K562 (cell line): ENCODE measurements around the gene PKHD1. TPM values are rescaled to one million over a fixed set of nuclear protein-coding genes. Genes with fewer than 3 reads are reported as not detected.

Experiments used
- ATAC-seq: fragments of 200-7000 bp; cut with Tn5 transposase; 3 replicates; pipeline ENCODE4 v1.9.1; 2020; ENCODE audit warnings: moderate library complexity
- BruUV-seq: library from RNA; stranded (reverse); fragments of 400-500 nt; replicated peaks from 2 replicates; lab custom pipeline; 2021; lab: Mats Ljungman, UMichigan
- CTCF ChIA-PET: fragments of 300-600 bp; formaldehyde crosslinking; extraction: SDS; loops from one replicate; lab custom pipeline; 2021; ENCODE audit warnings: low intra/inter-chr PET ratio; lab: Yijun Ruan, JAX
- POLR2A ChIA-PET: fragments of 300-600, 350-650 bp; sonication (Branson Sonifier 250); formaldehyde crosslinking; extraction: SDS; loops from one replicate; lab custom pipeline; 2021; ENCODE audit warnings: antibody characterized with exemption, inconsistent platforms; lab: Yijun Ruan, JAX
- DNase-seq, 4 experiments: peaks; one replicate each; pipeline versions ENCODE4 v3.0.0 to v3.0.0-alpha.2; 2011 to 2018; ENCODE audit warnings: low spot score in 3 of 4, mixed read lengths in 3 of 4; ENCODE audit errors: extremely low read depth in 1 of 4
- FAIRE-seq: peaks from 2 replicates; lab custom pipeline; 2011; peaks lifted over from hg19 to GRCh38; lab: Jason Lieb, UNC
- H2AFZ ChIP-seq: 2 replicates; pipeline ENCODE4 v1.6.0; 2011; ENCODE audit warnings: low read depth, low read length, control low read depth, inconsistent platforms
- H3K27ac ChIP-seq: fragments of 200-600 bp; 3 replicates; pipeline ENCODE4 v1.8.0; 2011; ENCODE audit warnings: low read depth, mild to moderate bottlenecking, control low read depth, inconsistent platforms, low read length, moderate library complexity, mixed read lengths; ENCODE audit errors: extremely low read depth
- H3K27me3 ChIP-seq, 2 experiments: fragments of 300-600 bp in 1 of 2; 2 replicates in 1 of 2; 3 replicates in 1 of 2; pipeline versions ENCODE4 v1.6.0 to v1.8.0; 2011; ENCODE audit warnings: inconsistent platforms in 2 of 2, low read length in 2 of 2, mild to moderate bottlenecking in 1 of 2, mixed read lengths in 1 of 2, moderate library complexity in 1 of 2; ENCODE audit not compliant: control insufficient read depth in 2 of 2, insufficient read depth in 2 of 2
- H3K36me3 ChIP-seq: fragments of 300-600 bp; 3 replicates; pipeline ENCODE4 v1.8.0; 2011; ENCODE audit warnings: mild to moderate bottlenecking, low read length, inconsistent platforms; ENCODE audit not compliant: control insufficient read depth, insufficient read depth
- H3K4me1 ChIP-seq, 2 experiments: fragments of 200-600 bp in 1 of 2; replicated peaks in 1 of 2; 2 replicates in 1 of 2; 3 replicates in 1 of 2; pipeline versions ENCODE4 v1.5.1 to v1.8.0; 2011; ENCODE audit warnings: inconsistent platforms in 2 of 2, low read length in 2 of 2, mild to moderate bottlenecking in 1 of 2, mixed read lengths in 1 of 2, moderate library complexity in 1 of 2; ENCODE audit not compliant: control insufficient read depth in 2 of 2, insufficient read depth in 2 of 2
- H3K4me2 ChIP-seq: 2 replicates; pipeline ENCODE4 v1.6.1; 2011; ENCODE audit warnings: low read length, control low read depth, inconsistent platforms, mixed read lengths; ENCODE audit not compliant: insufficient read depth
- H3K4me3 ChIP-seq: fragments of 200-600 bp; sonication (generic), shearing (Covaris generic); 2 replicates; pipeline ENCODE4 v1.5.1; 2016; ENCODE audit warnings: control low read depth, inconsistent platforms
- H3K79me2 ChIP-seq: fragments of 200-600 bp; 3 replicates; pipeline ENCODE4 v1.8.0; 2011; ENCODE audit warnings: low read length, inconsistent platforms; ENCODE audit not compliant: control insufficient read depth, insufficient read depth
- H3K9ac ChIP-seq, 2 experiments: 2 replicates each; pipeline versions ENCODE4 v1.6.0 to v1.6.1; 2011; ENCODE audit warnings: low read depth in 2 of 2, low read length in 2 of 2, control low read depth in 1 of 2, inconsistent platforms in 1 of 2, mild to moderate bottlenecking in 1 of 2, mixed read lengths in 1 of 2; ENCODE audit not compliant: insufficient read depth in 1 of 2
- H3K9me1 ChIP-seq: one replicate; pipeline ENCODE4 v1.6.0; 2011; ENCODE audit warnings: inconsistent platforms, mild to moderate bottlenecking, low read length, moderate library complexity; ENCODE audit not compliant: control insufficient read depth, insufficient read depth
- H3K9me3 ChIP-seq: replicated peaks from 2 replicates; pipeline ENCODE4 v1.5.1; 2011; ENCODE audit warnings: low read depth, low read length, inconsistent platforms; ENCODE audit not compliant: control insufficient read depth, insufficient read depth
- H4K20me1 ChIP-seq: replicated peaks from 2 replicates; pipeline ENCODE4 v1.6.1; 2011; ENCODE audit warnings: low read length, inconsistent platforms, mixed read lengths; ENCODE audit not compliant: control insufficient read depth, insufficient read depth
- CBX3 ChIP-seq, 2 experiments: IDR thresholded peaks; 1 replicate in 1 of 2; 2 replicates in 1 of 2; pipeline ENCODE4 v1.6.1; 2012; ENCODE audit warnings: inconsistent platforms in 2 of 2, low read length in 2 of 2, borderline replicate concordance in 1 of 2, control low read depth in 1 of 2
- CCNT2 ChIP-seq: IDR thresholded peaks from 2 replicates; pipeline ENCODE4 v1.6.1; 2011; ENCODE audit warnings: borderline replicate concordance, low read depth, mild to moderate bottlenecking, moderate library complexity, mixed read lengths, low read length; ENCODE audit not compliant: insufficient read length; ENCODE audit errors: extremely low read depth
- ETV5 ChIP-seq: sonication (generic); formaldehyde crosslinking; IDR thresholded peaks from 2 replicates; pipeline ENCODE4 v1.4.0; 2020; ENCODE audit warnings: low read depth, mild to moderate bottlenecking, missing genetic modification reagents
- MXI1 ChIP-seq: IDR thresholded peaks from 2 replicates; pipeline ENCODE4 v1.6.1; 2011; ENCODE audit warnings: low read depth, mild to moderate bottlenecking, improper control_type of control experiment, low read length
- NCOA2 ChIP-seq, 2 experiments: fragments of 450-650 bp; IDR thresholded peaks; 2 replicates each; pipeline ENCODE4 v1.6.1; 2018; ENCODE audit warnings: mild to moderate bottlenecking in 2 of 2, moderate library complexity in 1 of 2; ENCODE audit not compliant: partially characterized antibody in 2 of 2
- PATZ1 ChIP-seq: fragments of 250-450 bp; sonication (Bioruptor Pico); IDR thresholded peaks from 2 replicates; pipeline ENCODE4 v1.5.0; 2020; ENCODE audit warnings: mild to moderate bottlenecking, borderline replicate concordance
- RBM14 ChIP-seq: fragments of 200-400 bp; formaldehyde crosslinking; IDR thresholded peaks from 2 replicates; pipeline ENCODE4 v1.6.1; 2018; ENCODE audit warnings: low read depth, mild to moderate bottlenecking, low read length, moderate library complexity, borderline replicate concordance; ENCODE audit not compliant: insufficient read depth
- RFX1 ChIP-seq: fragments of 450-650 bp; IDR thresholded peaks from 2 replicates; pipeline ENCODE4 v1.6.1; 2016; ENCODE audit warnings: mild to moderate bottlenecking, moderate library complexity
- TBL1XR1 ChIP-seq, 2 experiments: IDR thresholded peaks; 2 replicates each; pipeline ENCODE4 v1.6.1; 2012; ENCODE audit warnings: improper control_type of control experiment in 2 of 2, low read length in 2 of 2, mild to moderate bottlenecking in 1 of 2
- ZFPM2 ChIP-seq: fragments of 250-450 bp; sonication (Bioruptor Pico); IDR thresholded peaks from 2 replicates; pipeline ENCODE4 v1.5.1; 2022; ENCODE audit warnings: mild to moderate bottlenecking
- WGBS: fragments of 100-300 bp; shearing (Covaris generic); methylation state at CpG from one replicate; pipeline ENCODE4 v1.1.6; 2016; ENCODE audit warnings: low coverage, mixed read lengths; ENCODE audit not compliant: insufficient coverage; ENCODE audit errors: missing lambda C conversion rate; 5-methylcytosine and 5-hydroxymethylcytosine counted together
- in situ Hi-C: fragments of 300-500 bp; cut with MboI; formaldehyde crosslinking; loops from 4 replicates; pipeline ENCODE4 v1.15.0; 2018; ENCODE audit warnings: inconsistent platforms, mixed read lengths
- intact Hi-C: fragments of 100-400 bp; cut with micrococcal nuclease; formaldehyde crosslinking; loops from 2 replicates; pipeline ENCODE4 v1.14.2; 2022
- polyA plus RNA-seq, 8 experiments: library from polyadenylated mRNA; depleted of rRNA in 4 of 8; stranded (reverse) in 5 of 8; unstranded in 3 of 8; fragments of >200 nt; fragmentation: Nextera tagmentation in 2 of 8; fragmentation: Illumina TruSeq in 1 of 8; extraction: Ambion mirVana in 2 of 8; extraction: Trizol in 1 of 8; gene quantifications; 2 replicates each; pipeline versions ENCODE4 v1.2.1 to v1.2.3, GENCODE V29; 2011 to 2014; ENCODE audit warnings: inconsistent platforms in 1 of 8, missing spikeins in 1 of 8
- total RNA-seq, 7 experiments: library from RNA; depleted of rRNA in 6 of 7; stranded (reverse); fragments of >200 nt in 6 of 7; fragmentation: Illumina TruSeq in 2 of 7; extraction: Trizol in 2 of 7; gene quantifications; 2 replicates each; pipeline versions ENCODE4 v1.2.1 to v1.2.3, GENCODE V29; 2011 to 2021; ENCODE audit warnings: low replicate concordance in 1 of 7
- TF ChIP-seq, protein P1 (sequence below): fragments of 450-650 bp; formaldehyde crosslinking; IDR thresholded peaks from 2 replicates; pipeline ENCODE4 v1.4.0; 2020; ENCODE audit warnings: mild to moderate bottlenecking, moderate library complexity
- TF ChIP-seq, protein P2 (sequence below): sonication (generic); formaldehyde crosslinking; IDR thresholded peaks from 2 replicates; pipeline ENCODE4 v1.8.0; 2022; ENCODE audit warnings: mild to moderate bottlenecking, missing genetic modification reagents, borderline replicate concordance
- TF ChIP-seq, protein P3 (sequence below): fragments of 450-650 bp; formaldehyde crosslinking; IDR thresholded peaks from 2 replicates; pipeline ENCODE4 v1.4.0; 2022; ENCODE audit warnings: mild to moderate bottlenecking, moderate library complexity

Gene PKHD1
- total and polyA plus RNA-seq, 9 of the 15 experiments (the other 6 are each of a cell fraction or from before 2014, with no cell fraction given) = 0.01 to 0.04 (median 0.01) TPM; not detected in 6

DNA sequence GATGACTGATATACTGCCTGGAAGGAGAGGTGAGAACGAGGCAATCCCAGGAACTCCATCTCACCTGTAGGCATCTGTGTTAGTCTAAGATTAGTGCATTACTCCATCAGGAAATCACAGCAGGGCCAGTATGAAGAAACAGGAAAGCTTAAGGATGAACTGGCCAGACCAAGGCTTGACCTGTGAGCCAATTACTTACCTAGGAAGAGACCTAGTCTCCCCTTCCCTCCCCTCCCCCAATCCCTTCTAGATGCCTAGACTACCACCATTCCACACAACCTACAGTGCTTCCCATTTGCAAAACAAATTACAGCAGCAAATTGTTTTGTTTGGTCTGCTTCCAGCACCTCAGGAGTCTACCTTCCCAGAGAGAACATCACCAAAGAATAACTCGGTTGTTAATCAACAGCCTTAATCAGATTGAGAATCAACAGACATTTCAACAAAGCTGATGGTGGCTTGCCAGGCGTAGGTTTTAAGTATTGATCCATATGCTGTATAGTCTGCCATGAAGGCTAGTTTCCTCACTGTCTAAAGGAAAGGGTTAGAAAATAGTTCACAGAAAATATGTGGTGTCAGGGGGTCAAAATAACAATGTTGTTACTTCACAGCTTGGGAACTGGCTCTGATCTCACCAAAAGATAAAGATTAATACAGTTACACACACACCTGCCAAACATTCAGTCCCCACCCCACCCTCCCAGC lies 10.1 kb downstream of the PKHD1 start (continued):
- no peak for TF ChIP-seq ETV5 (CRISPR knock-in tag)
- TF ChIP-seq, all 486 proteins: peak for 0

DNA sequence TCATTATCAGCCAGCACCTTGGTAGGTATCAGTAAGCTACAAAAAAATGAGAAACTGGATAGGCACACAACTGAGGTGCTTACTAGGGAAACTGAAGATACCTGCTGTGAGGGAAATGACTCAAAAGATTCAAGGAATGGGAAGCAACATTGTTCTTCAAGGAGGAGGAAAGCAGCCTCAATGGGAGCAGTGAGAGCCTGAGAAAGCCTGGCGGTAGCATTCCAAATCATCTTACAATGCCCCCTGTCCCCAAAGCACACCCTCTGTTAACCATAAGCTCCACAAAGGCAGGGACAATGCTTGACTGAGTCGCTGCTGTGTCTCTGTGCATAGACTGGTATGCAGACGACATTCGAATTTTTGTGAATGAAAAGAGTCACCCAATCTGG lies 10.6 kb downstream of the PKHD1 start:
- intact Hi-C loops = no loop called here
- 5% methylated on average over 4 of the region's 4 CpGs for WGBS
- no TSS peak for BruUV-seq
- TF ChIP-seq, protein P1, sequence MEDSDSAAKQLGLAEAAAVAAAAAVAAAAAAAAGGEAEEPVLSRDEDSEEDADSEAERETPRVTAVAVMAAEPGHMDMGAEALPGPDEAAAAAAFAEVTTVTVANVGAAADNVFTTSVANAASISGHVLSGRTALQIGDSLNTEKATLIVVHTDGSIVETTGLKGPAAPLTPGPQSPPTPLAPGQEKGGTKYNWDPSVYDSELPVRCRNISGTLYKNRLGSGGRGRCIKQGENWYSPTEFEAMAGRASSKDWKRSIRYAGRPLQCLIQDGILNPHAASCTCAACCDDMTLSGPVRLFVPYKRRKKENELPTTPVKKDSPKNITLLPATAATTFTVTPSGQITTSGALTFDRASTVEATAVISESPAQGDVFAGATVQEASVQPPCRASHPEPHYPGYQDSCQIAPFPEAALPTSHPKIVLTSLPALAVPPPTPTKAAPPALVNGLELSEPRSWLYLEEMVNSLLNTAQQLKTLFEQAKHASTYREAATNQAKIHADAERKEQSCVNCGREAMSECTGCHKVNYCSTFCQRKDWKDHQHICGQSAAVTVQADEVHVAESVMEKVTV (CRISPR knock-in tag) = no peak
- TF ChIP-seq RBM14 = no peak
- TF ChIP-seq ZFPM2 (CRISPR knock-in tag) = no peak
- TF ChIP-seq, protein P2, sequence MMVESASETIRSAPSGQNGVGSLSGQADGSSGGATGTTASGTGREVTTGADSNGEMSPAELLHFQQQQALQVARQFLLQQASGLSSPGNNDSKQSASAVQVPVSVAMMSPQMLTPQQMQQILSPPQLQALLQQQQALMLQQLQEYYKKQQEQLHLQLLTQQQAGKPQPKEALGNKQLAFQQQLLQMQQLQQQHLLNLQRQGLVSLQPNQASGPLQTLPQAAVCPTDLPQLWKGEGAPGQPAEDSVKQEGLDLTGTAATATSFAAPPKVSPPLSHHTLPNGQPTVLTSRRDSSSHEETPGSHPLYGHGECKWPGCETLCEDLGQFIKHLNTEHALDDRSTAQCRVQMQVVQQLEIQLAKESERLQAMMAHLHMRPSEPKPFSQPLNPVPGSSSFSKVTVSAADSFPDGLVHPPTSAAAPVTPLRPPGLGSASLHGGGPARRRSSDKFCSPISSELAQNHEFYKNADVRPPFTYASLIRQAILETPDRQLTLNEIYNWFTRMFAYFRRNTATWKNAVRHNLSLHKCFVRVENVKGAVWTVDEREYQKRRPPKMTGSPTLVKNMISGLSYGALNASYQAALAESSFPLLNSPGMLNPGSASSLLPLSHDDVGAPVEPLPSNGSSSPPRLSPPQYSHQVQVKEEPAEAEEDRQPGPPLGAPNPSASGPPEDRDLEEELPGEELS (CRISPR knock-in tag) = no peak
- TF ChIP-seq TBL1XR1 (IDR thresholded peaks at IDR 0.05; ENCODE audit: low read length in 2 of 2) = no peak
- TF ChIP-seq NCOA2 (IDR thresholded peaks at IDR 0.05; ENCODE audit: partially characterized antibody in 2 of 2) = no peak
- TF ChIP-seq, protein P3, sequence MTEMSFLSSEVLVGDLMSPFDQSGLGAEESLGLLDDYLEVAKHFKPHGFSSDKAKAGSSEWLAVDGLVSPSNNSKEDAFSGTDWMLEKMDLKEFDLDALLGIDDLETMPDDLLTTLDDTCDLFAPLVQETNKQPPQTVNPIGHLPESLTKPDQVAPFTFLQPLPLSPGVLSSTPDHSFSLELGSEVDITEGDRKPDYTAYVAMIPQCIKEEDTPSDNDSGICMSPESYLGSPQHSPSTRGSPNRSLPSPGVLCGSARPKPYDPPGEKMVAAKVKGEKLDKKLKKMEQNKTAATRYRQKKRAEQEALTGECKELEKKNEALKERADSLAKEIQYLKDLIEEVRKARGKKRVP = no peak
- TF ChIP-seq RFX1 = no peak
- no peak for TF ChIP-seq CCNT2
- no peak for TF ChIP-seq MXI1
- no peak for TF ChIP-seq CBX3 (IDR thresholded peaks at IDR 0.05; ENCODE audit: borderline replicate concordance in 1 of 2, low read length in 2 of 2)
- TF ChIP-seq PATZ1 (CRISPR knock-in tag) = no peak

More for the DNA sequence above, 10.6 kb downstream of the PKHD1 start:
- no peaks in the 10 kb centered on the region for H4K20me1 ChIP-seq
- no peaks in the 10 kb centered on the region for H3K4me1 ChIP-seq
- no peak overlapping the region for H3K4me2 ChIP-seq
- FAIRE-seq (no peak), ATAC-seq (no peak), DNase-seq (no peak)
- H3K9me1 ChIP-seq = no peaks in the 10 kb centered on the region
- in situ Hi-C loops = no loop called here
- no peaks in the 10 kb centered on the region for H3K27me3 ChIP-seq
- no peak overlapping the region for H3K27ac ChIP-seq
- no peaks in the 10 kb centered on the region for H3K79me2 ChIP-seq
- no peaks in the 10 kb centered on the region for H3K36me3 ChIP-seq
- no peak overlapping the region for H3K9ac ChIP-seq
- POLR2A ChIA-PET = no interaction called here
- H3K4me3 ChIP-seq = no peak overlapping the region
- CTCF ChIA-PET = no interaction called here
- H3K9me3 ChIP-seq = no peaks in the 10 kb centered on the region
- no peak overlapping the region for H2AFZ ChIP-seq
